HFFc6 (cell line): ENCODE measurements around the gene FAM221B. TPM values are rescaled to one million over a fixed set of nuclear protein-coding genes. Genes with fewer than 3 reads are reported as not detected.
A peak's percentile ranks its signal among the peaks of the same experiment; 100 is the strongest.

Experiments
- DNase-seq: peaks from one replicate; pipeline ENCODE4 v3.0.0-alpha.2; 2018
- H3K27ac Mint-ChIP-seq: 2 replicates; pipeline ENCODE4 v1.8.0; 2020; ENCODE audit warnings: mild to moderate bottlenecking, mixed read lengths
- H3K27me3 Mint-ChIP-seq: 2 replicates; pipeline ENCODE4 v1.8.0; 2021; ENCODE audit warnings: mild to moderate bottlenecking, moderate library complexity, mixed read lengths; ENCODE audit not compliant: insufficient read depth
- H3K36me3 Mint-ChIP-seq: 2 replicates; pipeline ENCODE4 v1.8.0; 2021; ENCODE audit warnings: low read depth, mixed read lengths
- H3K4me1 Mint-ChIP-seq: 2 replicates; pipeline ENCODE4 v1.8.0; 2020; ENCODE audit warnings: low read depth, mixed read lengths
- H3K4me3 Mint-ChIP-seq: 2 replicates; pipeline ENCODE4 v1.8.0; 2020; ENCODE audit warnings: mild to moderate bottlenecking, moderate library complexity, mixed read lengths
- H3K9me3 Mint-ChIP-seq: 2 replicates; pipeline ENCODE4 v1.8.0; 2020; ENCODE audit warnings: mild to moderate bottlenecking, mixed read lengths
- total RNA-seq, 6 experiments: library from RNA; stranded (reverse); fragmentation: NEBNext Ultra II Directional; extraction: Animal tissue kit (Norgen Biotek cat#: 25700); gene quantifications; 2 replicates in 1 of 6; 3 replicates in 5 of 6; pipeline ENCODE4 v1.2.3, GENCODE V29; 2021
- TF ChIP-seq, protein P1 (sequence below): fragments of 200-600 bp; sonication (generic); IDR thresholded peaks from 2 replicates; pipeline ENCODE4 v1.5.0; 2021; ENCODE audit warnings: antibody characterized with exemption, mild to moderate bottlenecking

FAM221B gene
- total RNA-seq, 6 experiments from 2014 or later, result not detected

GRCh38 chr9:35856206-35856605, 27.7 kb upstream of the FAM221B start:
- Mint-ChIP-seq H3K4me3 (no peak overlapping the region), H3K4me1 (no peaks in the 10 kb centered on the region), H3K27ac (no peak overlapping the region), H3K27me3 (peaks cover 20% of the 10 kb centered on the region), H3K9me3 (no peaks in the 10 kb centered on the region), H3K36me3 (no peaks in the 10 kb centered on the region)
- DNase-seq, result no peak
- TF ChIP-seq, protein P1, sequence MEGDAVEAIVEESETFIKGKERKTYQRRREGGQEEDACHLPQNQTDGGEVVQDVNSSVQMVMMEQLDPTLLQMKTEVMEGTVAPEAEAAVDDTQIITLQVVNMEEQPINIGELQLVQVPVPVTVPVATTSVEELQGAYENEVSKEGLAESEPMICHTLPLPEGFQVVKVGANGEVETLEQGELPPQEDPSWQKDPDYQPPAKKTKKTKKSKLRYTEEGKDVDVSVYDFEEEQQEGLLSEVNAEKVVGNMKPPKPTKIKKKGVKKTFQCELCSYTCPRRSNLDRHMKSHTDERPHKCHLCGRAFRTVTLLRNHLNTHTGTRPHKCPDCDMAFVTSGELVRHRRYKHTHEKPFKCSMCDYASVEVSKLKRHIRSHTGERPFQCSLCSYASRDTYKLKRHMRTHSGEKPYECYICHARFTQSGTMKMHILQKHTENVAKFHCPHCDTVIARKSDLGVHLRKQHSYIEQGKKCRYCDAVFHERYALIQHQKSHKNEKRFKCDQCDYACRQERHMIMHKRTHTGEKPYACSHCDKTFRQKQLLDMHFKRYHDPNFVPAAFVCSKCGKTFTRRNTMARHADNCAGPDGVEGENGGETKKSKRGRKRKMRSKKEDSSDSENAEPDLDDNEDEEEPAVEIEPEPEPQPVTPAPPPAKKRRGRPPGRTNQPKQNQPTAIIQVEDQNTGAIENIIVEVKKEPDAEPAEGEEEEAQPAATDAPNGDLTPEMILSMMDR, result no peak

DNA sequence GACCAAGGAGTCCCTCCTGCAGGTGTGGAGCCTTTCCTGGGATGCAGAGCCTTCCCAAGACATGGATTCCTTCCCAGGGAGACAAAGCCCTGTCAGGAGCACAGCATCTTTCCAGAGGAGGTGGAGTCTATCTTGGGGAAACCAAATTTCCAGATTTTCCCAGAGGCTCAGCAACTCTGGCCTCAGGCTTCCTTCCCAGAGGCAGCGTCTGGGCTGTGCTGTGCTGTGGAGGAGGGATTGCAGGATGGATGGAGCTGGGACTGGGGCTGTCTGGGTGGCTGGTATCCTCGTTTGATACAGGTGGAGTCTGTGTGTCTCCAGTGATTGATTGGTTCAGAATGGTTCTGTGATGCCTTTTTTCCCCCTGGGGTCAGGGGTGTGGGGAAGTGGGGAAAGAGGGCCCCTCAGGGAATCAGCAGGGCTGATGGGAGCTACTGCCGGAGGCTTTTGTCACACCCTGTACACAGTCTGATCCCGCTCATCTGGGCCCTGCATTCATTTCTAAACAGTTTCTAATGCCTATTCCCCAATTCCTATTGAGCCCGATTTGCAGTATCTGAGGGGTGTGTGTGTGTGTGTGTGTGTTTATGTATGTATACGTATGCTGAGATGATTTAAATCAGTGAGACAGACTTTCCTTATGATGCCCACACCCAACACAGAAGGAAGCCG, 25.7 kb upstream of the FAM221B start:
- DNase-seq, result no peak
- Mint-ChIP-seq H3K4me3 (no peak overlapping the region), H3K36me3 (no peaks in the 10 kb centered on the region), H3K9me3 (no peaks in the 10 kb centered on the region), H3K27me3 (peaks cover 10% of the 10 kb centered on the region), H3K27ac (no peak overlapping the region), H3K4me1 (no peaks in the 10 kb centered on the region)
- TF ChIP-seq, protein P1, result no peak

- TF ChIP-seq, protein P1, result no peak
- no peak overlapping the region for H3K27ac Mint-ChIP-seq
- H3K4me3 Mint-ChIP-seq, result no peak overlapping the region
- no peak for DNase-seq
- H3K27me3 Mint-ChIP-seq, result peaks cover 10% of the 10 kb centered on the region
- H3K4me1 Mint-ChIP-seq, result peaks cover 10% of the 10 kb centered on the region
- H3K36me3 Mint-ChIP-seq, result no peaks in the 10 kb centered on the region
- no peaks in the 10 kb centered on the region for H3K9me3 Mint-ChIP-seq
Observed at GRCh38 chr9:35852876-35853865, 24.6 kb upstream of the FAM221B start.

- no peak overlapping the region for H3K27ac Mint-ChIP-seq
- H3K4me1 Mint-ChIP-seq, result peaks cover 19% of the 10 kb centered on the region
- DNase-seq, result no peak
- TF ChIP-seq, protein P1, result no peak
- no peaks in the 10 kb centered on the region for H3K9me3 Mint-ChIP-seq
- no peaks in the 10 kb centered on the region for H3K36me3 Mint-ChIP-seq
- peaks cover 8% of the 10 kb centered on the region for H3K27me3 Mint-ChIP-seq
- H3K4me3 Mint-ChIP-seq, result no peak overlapping the region
Observed at GRCh38 chr9:35852267-35852815, 23.8 kb upstream of the FAM221B start.

DNA sequence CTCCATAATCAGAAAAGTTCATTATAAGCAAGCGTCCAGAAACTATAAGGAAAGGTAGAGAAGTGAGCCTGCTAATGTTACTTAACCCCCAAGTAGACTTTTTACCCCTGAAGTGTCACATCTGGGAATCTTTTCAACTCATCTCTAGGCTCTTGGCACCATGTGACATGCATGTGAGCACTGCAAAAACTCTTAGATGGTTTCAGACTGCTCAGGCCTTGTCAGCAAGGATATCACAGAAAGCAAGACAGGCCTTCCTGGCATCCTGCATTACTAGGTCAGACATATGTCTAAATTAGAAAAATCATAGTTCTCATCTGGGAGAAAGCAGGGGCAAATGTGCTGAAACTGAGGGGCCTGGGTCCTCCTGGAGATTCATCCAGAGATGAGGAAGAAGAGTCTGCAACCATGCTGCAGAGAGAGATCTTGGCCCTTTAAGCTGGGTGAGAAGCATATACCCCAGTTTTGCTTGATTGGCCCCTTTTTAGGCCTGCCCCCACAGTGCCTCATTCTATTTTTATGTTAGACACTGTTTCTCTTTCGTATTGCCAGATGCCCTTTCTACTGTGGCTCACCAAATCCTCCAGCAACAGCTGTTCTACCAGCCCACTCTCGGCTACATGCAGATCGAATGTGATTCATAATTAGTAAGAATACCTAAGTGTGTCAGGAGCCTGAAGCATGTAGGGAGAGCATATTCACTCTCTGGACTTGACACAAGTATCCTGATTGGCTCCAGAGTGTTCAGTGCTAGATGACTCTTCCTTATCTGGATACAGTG, 19.4 kb upstream of the FAM221B start:
- H3K4me3 Mint-ChIP-seq, result peak overlapping the region; percentile 67
- peak overlapping the region; percentile 83 for H3K27ac Mint-ChIP-seq
- no peaks in the 10 kb centered on the region for H3K36me3 Mint-ChIP-seq
- peak; percentile 94 for DNase-seq
- no peaks in the 10 kb centered on the region for H3K9me3 Mint-ChIP-seq
- H3K4me1 Mint-ChIP-seq, result peaks cover 45% of the 10 kb centered on the region
- H3K27me3 Mint-ChIP-seq, result no peaks in the 10 kb centered on the region; the same call in none of the 2 replicates
- TF ChIP-seq, protein P1, result no peak
